Mesenchymal stem cell (in vitro differentiated cells and primary cell): ENCODE results near the gene ANGPTL2.
A peak's percentile ranks its signal among the peaks of the same experiment; 100 is the strongest.

Experiments
- DNase-seq: peaks from one replicate; pipeline ENCODE4 v3.0.0-alpha.2; 2013
- H2AFZ ChIP-seq: one replicate; pipeline ENCODE4 v1.6.1; 2013; ENCODE audit warnings: low read depth, mild to moderate bottlenecking, control low read depth, inconsistent platforms, low read length, moderate library complexity
- H2AK5ac ChIP-seq: 2 replicates; pipeline ENCODE4 v1.6.1; 2013; ENCODE audit warnings: low read length, moderate library complexity, mild to moderate bottlenecking, inconsistent platforms; ENCODE audit not compliant: severe bottlenecking
- H2BK120ac ChIP-seq: one replicate; pipeline ENCODE4 v1.6.1; 2013; ENCODE audit warnings: low read depth, mild to moderate bottlenecking, inconsistent platforms, low read length, moderate library complexity
- H2BK12ac ChIP-seq, 2 experiments: one replicate each; pipeline ENCODE4 v1.6.1; 2013; ENCODE audit warnings: inconsistent platforms in 2 of 2, low read length in 2 of 2, mild to moderate bottlenecking in 2 of 2, moderate library complexity in 2 of 2, control low read depth in 1 of 2
- H2BK15ac ChIP-seq: one replicate; pipeline ENCODE4 v1.6.1; 2013; ENCODE audit warnings: mild to moderate bottlenecking, low read depth, inconsistent platforms; ENCODE audit not compliant: poor library complexity, severe bottlenecking
- H2BK5ac ChIP-seq: 2 replicates; pipeline ENCODE4 v1.6.1; 2013; ENCODE audit warnings: low read depth, mild to moderate bottlenecking, low read length, control low read depth, inconsistent platforms; ENCODE audit not compliant: poor library complexity, severe bottlenecking
- H3K14ac ChIP-seq, 2 experiments: one replicate each; pipeline ENCODE4 v1.6.1; 2013; ENCODE audit warnings: inconsistent platforms in 2 of 2, low read length in 2 of 2, control low read depth in 1 of 2, mild to moderate bottlenecking in 1 of 2, moderate library complexity in 1 of 2
- H3K18ac ChIP-seq, 2 experiments: one replicate each; pipeline ENCODE4 v1.6.1; 2013; ENCODE audit warnings: inconsistent platforms in 2 of 2, low read length in 2 of 2, control low read depth in 1 of 2, low read depth in 1 of 2, mild to moderate bottlenecking in 1 of 2
- H3K23ac ChIP-seq, 2 experiments: one replicate each; pipeline ENCODE4 v1.6.1; 2013; ENCODE audit warnings: inconsistent platforms in 2 of 2, low read length in 2 of 2, mild to moderate bottlenecking in 2 of 2, moderate library complexity in 2 of 2, control low read depth in 1 of 2
- H3K27ac ChIP-seq: 2 replicates; pipeline ENCODE4 v1.5.1; 2013; ENCODE audit warnings: mild to moderate bottlenecking, moderate library complexity, low read length, control low read depth, inconsistent platforms; ENCODE audit not compliant: poor library complexity, severe bottlenecking
- H3K27me3 ChIP-seq, 2 experiments: 2 replicates each; pipeline versions ENCODE4 v1.6.1 to v1.7.0; 2013; ENCODE audit warnings: low read length in 2 of 2, mild to moderate bottlenecking in 2 of 2, moderate library complexity in 2 of 2, control low read depth in 1 of 2, inconsistent platforms in 1 of 2; ENCODE audit not compliant: control insufficient read depth in 1 of 2, insufficient read depth in 1 of 2
- H3K36me3 ChIP-seq, 2 experiments: 2 replicates each; pipeline versions ENCODE4 v1.6.1 to v1.7.0; 2013; ENCODE audit warnings: low read length in 2 of 2, control low read depth in 1 of 2, inconsistent platforms in 1 of 2, low read depth in 1 of 2, mild to moderate bottlenecking in 1 of 2; ENCODE audit not compliant: insufficient read depth in 2 of 2, control insufficient read depth in 1 of 2
- H3K4ac ChIP-seq, 2 experiments: one replicate each; pipeline ENCODE4 v1.6.1; 2013; ENCODE audit warnings: inconsistent platforms in 2 of 2, low read length in 2 of 2, mild to moderate bottlenecking in 2 of 2, moderate library complexity in 2 of 2, control low read depth in 1 of 2, low read depth in 1 of 2
- H3K4me1 ChIP-seq: 2 replicates; pipeline ENCODE4 v1.6.1; 2013; ENCODE audit warnings: low read depth, low read length, control low read depth; ENCODE audit not compliant: control insufficient read depth, insufficient read depth
- H3K4me2 ChIP-seq: 2 replicates; pipeline ENCODE4 v1.6.1; 2013; ENCODE audit warnings: low read length, mild to moderate bottlenecking, inconsistent platforms; ENCODE audit not compliant: poor library complexity, severe bottlenecking
- H3K4me3 ChIP-seq, 2 experiments: 2 replicates each; pipeline versions ENCODE4 v1.5.1 to v1.7.0; 2013; ENCODE audit warnings: low read length in 2 of 2, mild to moderate bottlenecking in 2 of 2, control low read depth in 1 of 2, low read depth in 1 of 2; ENCODE audit not compliant: insufficient read depth in 1 of 2
- H3K79me1 ChIP-seq: replicated peaks from 2 replicates; pipeline ENCODE4 v1.6.1; 2013; ENCODE audit warnings: mild to moderate bottlenecking, control low read depth, low read length, inconsistent platforms; ENCODE audit not compliant: poor library complexity, severe bottlenecking
- H3K9ac ChIP-seq: 2 replicates; pipeline ENCODE4 v1.7.0; 2013; ENCODE audit warnings: mild to moderate bottlenecking, low read length, moderate library complexity
- H3K9me3 ChIP-seq: 2 replicates; pipeline ENCODE4 v1.7.0; 2013; ENCODE audit warnings: mild to moderate bottlenecking, low read length; ENCODE audit not compliant: control insufficient read depth
- H4K8ac ChIP-seq: one replicate; pipeline ENCODE4 v1.6.1; 2013; ENCODE audit warnings: inconsistent platforms, mild to moderate bottlenecking, low read length, moderate library complexity
- H4K91ac ChIP-seq: one replicate; pipeline ENCODE4 v1.6.1; 2013; ENCODE audit warnings: mild to moderate bottlenecking, low read length, inconsistent platforms
- WGBS: methylation state at CpG from one replicate; pipeline ENCODE4 v1.1.7; 2013; ENCODE audit warnings: mixed read lengths; 5-methylcytosine and 5-hydroxymethylcytosine counted together

ANGPTL2 gene

DNA sequence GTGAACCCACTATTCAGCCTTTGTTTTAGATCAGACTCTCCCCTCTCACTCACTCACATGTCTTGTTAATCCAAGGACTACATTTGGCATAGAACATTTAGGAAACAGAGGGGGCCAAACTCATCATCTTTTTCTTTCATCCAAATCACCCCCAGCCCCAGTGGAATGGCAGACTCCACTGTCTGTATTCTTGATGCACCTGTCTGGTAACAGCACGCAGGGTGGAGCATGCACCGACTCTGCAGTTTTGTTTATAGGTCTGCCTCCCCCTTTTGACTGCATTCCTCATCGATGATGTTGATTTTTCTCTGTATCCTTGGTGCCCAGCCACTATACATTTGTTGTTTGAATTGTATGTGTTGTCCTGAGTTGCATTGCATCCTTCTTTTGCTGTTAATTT is 66.0 kb downstream of the ANGPTL2 start:
- no peak overlapping the region for H3K9ac ChIP-seq
- no peaks in the 10 kb centered on the region for H3K79me1 ChIP-seq
- H2BK120ac ChIP-seq: no peak overlapping the region
- no peak overlapping the region for H2BK5ac ChIP-seq
- H4K91ac ChIP-seq: no peak overlapping the region
- no peak overlapping the region for H3K4me2 ChIP-seq
- H3K27me3 ChIP-seq: peaks cover 0 to 4% of the 10 kb centered on the region in 2 experiments
- 91% methylated on average over 3 of the region's 3 CpGs for WGBS
- no peak overlapping the region for H3K4ac ChIP-seq
- no peak overlapping the region for H3K18ac ChIP-seq
- H3K27ac ChIP-seq: no peak overlapping the region
- no peak overlapping the region for H2AK5ac ChIP-seq
- no peaks in the 10 kb centered on the region for H3K36me3 ChIP-seq
- no peak overlapping the region for H2BK15ac ChIP-seq
- no peak for DNase-seq
- H3K14ac ChIP-seq: no peak overlapping the region
- no peak overlapping the region for H3K23ac ChIP-seq
- no peaks in the 10 kb centered on the region for H3K9me3 ChIP-seq
- H2AFZ ChIP-seq: no peak overlapping the region
- H4K8ac ChIP-seq: no peak overlapping the region
- H3K4me3 ChIP-seq: no peak overlapping the region
- H3K4me1 ChIP-seq: no peaks in the 10 kb centered on the region
- no peak overlapping the region for H2BK12ac ChIP-seq

DNA sequence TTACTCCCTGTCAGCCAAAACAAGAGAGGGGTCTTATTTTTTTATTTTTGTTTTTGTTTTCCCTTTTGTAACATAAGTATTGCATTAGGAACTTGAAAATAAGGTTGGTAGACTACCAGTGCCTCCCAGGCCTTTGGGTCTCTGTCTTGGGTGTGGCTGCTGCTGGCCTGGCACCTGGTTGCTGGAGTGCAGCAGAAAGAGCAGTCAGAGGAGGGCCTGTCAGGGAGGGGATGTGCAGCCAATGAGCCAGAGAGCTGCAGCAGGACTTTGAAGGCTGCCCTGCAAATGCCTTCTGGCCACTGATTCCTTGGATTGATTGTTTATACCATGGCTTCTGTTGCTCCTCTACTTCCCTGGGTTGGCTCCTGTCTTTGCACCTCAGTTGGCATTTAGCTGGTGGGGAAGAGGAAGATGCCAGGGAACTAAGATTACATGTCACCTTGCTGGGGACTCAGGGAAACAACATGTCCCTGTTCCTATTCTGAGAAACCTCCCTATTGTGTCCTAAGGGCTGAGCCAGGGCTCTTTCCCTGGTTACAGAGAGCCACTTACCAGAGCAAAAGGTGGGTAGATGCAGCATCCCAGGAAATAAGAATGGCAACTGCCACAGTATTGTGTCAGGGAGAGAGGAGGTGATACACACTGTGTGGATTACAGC is 66.6 kb downstream of the ANGPTL2 start:
- no peak overlapping the region for H2BK120ac ChIP-seq
- H2BK5ac ChIP-seq: no peak overlapping the region
- H3K27me3 ChIP-seq: peaks cover 0 to 4% of the 10 kb centered on the region in 2 experiments

GRCh38 chr9:127053960-127054359 is 68.5 kb downstream of the ANGPTL2 start:
- WGBS: 95% methylated on average over 4 of the region's 5 CpGs
- H4K91ac ChIP-seq: no peak overlapping the region
- no peak overlapping the region for H3K4me3 ChIP-seq
- H2BK120ac ChIP-seq: no peak overlapping the region
- H2BK15ac ChIP-seq: peak overlapping the region; percentile 21
- peaks cover 0 to 4% of the 10 kb centered on the region in 2 experiments for H3K27me3 ChIP-seq
- no peaks in the 10 kb centered on the region for H3K79me1 ChIP-seq
- DNase-seq: no peak
- no peak overlapping the region for H3K4ac ChIP-seq
- no peak overlapping the region for H3K18ac ChIP-seq
- no peak overlapping the region for H3K14ac ChIP-seq
- no peaks in the 10 kb centered on the region for H3K36me3 ChIP-seq
- H2AFZ ChIP-seq: no peak overlapping the region
- H3K23ac ChIP-seq: no peak overlapping the region
- H3K27ac ChIP-seq: no peak overlapping the region
- no peak overlapping the region for H2BK12ac ChIP-seq
- peaks cover 6% of the 10 kb centered on the region for H3K4me1 ChIP-seq
- H2BK5ac ChIP-seq: no peak overlapping the region
- H2AK5ac ChIP-seq: no peak overlapping the region
- H3K9ac ChIP-seq: no peak overlapping the region
- no peak overlapping the region for H3K4me2 ChIP-seq
- H4K8ac ChIP-seq: no peak overlapping the region
- no peaks in the 10 kb centered on the region for H3K9me3 ChIP-seq

More for the DNA sequence above, 66.6 kb downstream of the ANGPTL2 start:
- Histone ChIP-seq H3K79me1 (no peaks in the 10 kb centered on the region), H3K4me2 (no peak overlapping the region), H4K8ac (no peak overlapping the region), H2AK5ac (no peak overlapping the region), H3K18ac (no peak overlapping the region), H3K27ac (no peak overlapping the region), H4K91ac (no peak overlapping the region), H3K14ac (no peak overlapping the region), H2BK15ac (no peak overlapping the region), H3K9me3 (no peaks in the 10 kb centered on the region), H2BK12ac (peak overlapping the region in 1 of 2 experiments; percentile 23), H3K9ac (no peak overlapping the region), H3K4ac (no peak overlapping the region), H3K36me3 (no peaks in the 10 kb centered on the region), H2AFZ (no peak overlapping the region), H3K4me1 (no peaks in the 10 kb centered on the region), H3K4me3 (no peak overlapping the region), H3K23ac (no peak overlapping the region)
- no peak for DNase-seq

GRCh38 chr9:127053057-127053821 is 69.2 kb downstream of the ANGPTL2 start:
- Histone ChIP-seq H2BK15ac (no peak overlapping the region), H3K4me2 (no peak overlapping the region), H3K4me3 (no peak overlapping the region), H2AK5ac (no peak overlapping the region), H3K9ac (no peak overlapping the region), H2AFZ (no peak overlapping the region), H3K27me3 (peaks cover 0 to 4% of the 10 kb centered on the region in 2 experiments), H4K8ac (no peak overlapping the region), H3K27ac (no peak overlapping the region), H3K4ac (no peak overlapping the region), H3K14ac (no peak overlapping the region), H3K9me3 (no peaks in the 10 kb centered on the region), H3K79me1 (no peaks in the 10 kb centered on the region), H2BK12ac (peak overlapping the region in 1 of 2 experiments; percentile 10), H3K4me1 (peaks cover 8% of the 10 kb centered on the region), H3K36me3 (no peaks in the 10 kb centered on the region), H4K91ac (no peak overlapping the region), H3K18ac (no peak overlapping the region), H3K23ac (no peak overlapping the region), H2BK120ac (no peak overlapping the region), H2BK5ac (no peak overlapping the region)
- WGBS: 92% methylated on average over 14 of the region's 14 CpGs
- DNase-seq: no peak
